IMR-90 (cell line): Measurements from ENCODE around the gene PLA2G1B.

Source experiments
- BHLHE40 ChIP-seq: fragments of 150-350 bp; IDR thresholded peaks from 2 replicates; pipeline ENCODE4 v1.6.1; 2016; ENCODE audit warnings: mild to moderate bottlenecking, low read depth, low read length
- CEBPB ChIP-seq: IDR thresholded peaks from 2 replicates; pipeline ENCODE4 v1.6.1; 2012; ENCODE audit warnings: low read depth, low read length, improper control_type of control experiment
- CTCF ChIP-seq: conservative IDR thresholded peaks from 2 replicates; pipeline ENCODE4 v1.5.1; 2012; ENCODE audit warnings: mild to moderate bottlenecking, low read depth, low read length, improper control_type of control experiment
- ELK1 ChIP-seq: fragments of 150-350 bp; IDR thresholded peaks from 2 replicates; pipeline ENCODE4 v1.6.1; 2016; ENCODE audit warnings: low read depth, mild to moderate bottlenecking, low read length, moderate library complexity, borderline replicate concordance
- FOS ChIP-seq: fragments of 150-350 bp; IDR thresholded peaks from 2 replicates; pipeline ENCODE4 v1.6.1; 2016; ENCODE audit warnings: low read depth, low read length
- MAFK ChIP-seq: IDR thresholded peaks from 2 replicates; pipeline ENCODE4 v1.6.1; 2012; ENCODE audit warnings: low read depth, low read length, improper control_type of control experiment
- MAZ ChIP-seq: IDR thresholded peaks from 2 replicates; pipeline ENCODE4 v1.6.1; 2012; ENCODE audit warnings: low read depth, mild to moderate bottlenecking, low read length, improper control_type of control experiment, moderate library complexity, borderline replicate concordance
- MXI1 ChIP-seq: IDR thresholded peaks from 2 replicates; pipeline ENCODE4 v1.6.1; 2012; ENCODE audit warnings: low read depth, mild to moderate bottlenecking, low read length, moderate library complexity, borderline replicate concordance
- NFE2L2 ChIP-seq: fragments of 150-350 bp; IDR thresholded peaks from 2 replicates; pipeline ENCODE4 v1.6.1; 2016; ENCODE audit warnings: low read depth, mild to moderate bottlenecking, low read length
- POLR2A ChIP-seq: IDR thresholded peaks from 2 replicates; pipeline ENCODE4 v1.6.1; 2012; ENCODE audit warnings: mild to moderate bottlenecking, low read depth, low read length
- RAD21 ChIP-seq: IDR thresholded peaks from 2 replicates; pipeline ENCODE4 v1.6.1; 2012; ENCODE audit warnings: low read length, improper control_type of control experiment
- RFX5 ChIP-seq: IDR thresholded peaks from 2 replicates; pipeline ENCODE4 v1.8.0; 2012; ENCODE audit warnings: low read depth, mild to moderate bottlenecking, low read length, moderate library complexity
- SMC3 ChIP-seq: fragments of 150-350 bp; IDR thresholded peaks from 2 replicates; pipeline ENCODE4 v1.6.1; 2016; ENCODE audit warnings: low read depth, mild to moderate bottlenecking, antibody characterized with exemption, low read length, moderate library complexity
- USF2 ChIP-seq: fragments of 150-350 bp; IDR thresholded peaks from 2 replicates; pipeline ENCODE4 v1.6.1; 2017; ENCODE audit warnings: mild to moderate bottlenecking, antibody characterized with exemption, low read length, low read depth

GRCh38 chr12:120366845-120367232 lies 39.3 kb upstream of the PLA2G1B start:
- TF ChIP-seq CTCF (no peak), MAZ (no peak), BHLHE40 (no peak), MAFK (no peak), USF2 (no peak), POLR2A (no peak), CEBPB (no peak), NFE2L2 (no peak), RAD21 (no peak), MXI1 (no peak), SMC3 (no peak), FOS (no peak), ELK1 (no peak), RFX5 (no peak)
